Measurements from ENCODE around the gene CFDP1. TPM values are rescaled to one million over a fixed set of nuclear protein-coding genes. Genes with fewer than 3 reads are reported as not detected.

CFDP1 gene
- total RNA-seq, 6 donors from 2014 or later = 36.8 to 185 (median 50.6) TPM

DNA sequence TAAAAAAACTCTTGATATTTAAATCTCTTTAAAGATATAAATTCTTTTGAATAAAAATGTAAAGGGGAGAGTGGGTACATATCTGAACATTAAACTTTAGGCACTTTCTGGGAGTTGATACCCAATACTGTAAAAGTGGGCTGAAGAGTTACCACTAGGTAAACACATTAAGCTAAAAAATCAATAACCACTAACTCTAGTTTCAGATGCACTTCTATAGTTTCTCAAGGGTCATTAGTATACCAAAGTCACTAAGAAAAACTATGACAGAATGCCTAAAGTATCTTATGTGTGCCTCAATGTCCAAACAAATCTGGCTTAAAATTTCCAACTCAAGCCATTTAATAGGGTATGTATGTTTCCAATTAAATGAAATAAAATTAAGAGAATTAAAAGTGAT lies 13.1 kb upstream of the CFDP1 start:
- no peak overlapping the region for H3K27ac ChIP-seq
- H3K4me1 ChIP-seq = no peaks in the 10 kb centered on the region
- no peaks in the 10 kb centered on the region for H3K9me3 ChIP-seq
- H3K4me3 ChIP-seq = no peak overlapping the region
- no peak for TF ChIP-seq POLR2AphosphoS5 (IDR thresholded peaks at IDR 0.05)
- TF ChIP-seq POLR2A (IDR thresholded peaks at IDR 0.05) = no peak
- TF ChIP-seq, protein P1, sequence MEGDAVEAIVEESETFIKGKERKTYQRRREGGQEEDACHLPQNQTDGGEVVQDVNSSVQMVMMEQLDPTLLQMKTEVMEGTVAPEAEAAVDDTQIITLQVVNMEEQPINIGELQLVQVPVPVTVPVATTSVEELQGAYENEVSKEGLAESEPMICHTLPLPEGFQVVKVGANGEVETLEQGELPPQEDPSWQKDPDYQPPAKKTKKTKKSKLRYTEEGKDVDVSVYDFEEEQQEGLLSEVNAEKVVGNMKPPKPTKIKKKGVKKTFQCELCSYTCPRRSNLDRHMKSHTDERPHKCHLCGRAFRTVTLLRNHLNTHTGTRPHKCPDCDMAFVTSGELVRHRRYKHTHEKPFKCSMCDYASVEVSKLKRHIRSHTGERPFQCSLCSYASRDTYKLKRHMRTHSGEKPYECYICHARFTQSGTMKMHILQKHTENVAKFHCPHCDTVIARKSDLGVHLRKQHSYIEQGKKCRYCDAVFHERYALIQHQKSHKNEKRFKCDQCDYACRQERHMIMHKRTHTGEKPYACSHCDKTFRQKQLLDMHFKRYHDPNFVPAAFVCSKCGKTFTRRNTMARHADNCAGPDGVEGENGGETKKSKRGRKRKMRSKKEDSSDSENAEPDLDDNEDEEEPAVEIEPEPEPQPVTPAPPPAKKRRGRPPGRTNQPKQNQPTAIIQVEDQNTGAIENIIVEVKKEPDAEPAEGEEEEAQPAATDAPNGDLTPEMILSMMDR (IDR thresholded peaks at IDR 0.05) = no peak
- TF ChIP-seq EP300 (IDR thresholded peaks at IDR 0.05) = no peak
- no peak for DNase-seq
- no peaks in the 10 kb centered on the region for H3K27me3 ChIP-seq
- peaks cover 0 to 24% (median 2%) of the 10 kb centered on the region in 4 donors for H3K36me3 ChIP-seq
- ATAC-seq (ENCODE audit: low FRiP score in 2 of 2) = no peak

DNA sequence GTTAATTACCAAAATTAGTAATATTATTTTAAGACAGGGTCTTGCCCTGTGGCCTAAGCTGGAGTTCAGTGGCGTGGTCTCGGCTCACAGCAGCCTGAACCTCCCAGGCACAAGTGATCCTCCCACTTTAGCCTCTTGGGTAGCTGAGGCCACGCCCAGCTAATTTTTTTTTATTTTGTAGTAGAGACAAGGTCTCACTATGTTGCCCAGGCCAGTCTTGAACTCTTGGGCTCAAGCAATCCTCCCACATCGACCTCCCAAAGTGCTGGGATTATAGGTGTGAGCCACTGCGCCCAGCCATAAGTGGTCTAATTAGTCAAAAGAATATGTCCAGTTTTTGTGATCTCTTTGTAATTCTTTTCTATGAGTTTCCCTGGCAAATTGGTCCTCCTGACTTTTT lies 12.0 kb upstream of the CFDP1 start:
- no peak overlapping the region for H3K27ac ChIP-seq
- TF ChIP-seq, protein P1 (IDR thresholded peaks at IDR 0.05) = no peak
- TF ChIP-seq EP300 (IDR thresholded peaks at IDR 0.05) (no peak), POLR2A (IDR thresholded peaks at IDR 0.05) (no peak), POLR2AphosphoS5 (IDR thresholded peaks at IDR 0.05) (no peak)
- H3K4me1 ChIP-seq = no peaks in the 10 kb centered on the region
- DNase-seq (no peak), ATAC-seq (ENCODE audit: low FRiP score in 2 of 2) (no peak)
- H3K4me3 ChIP-seq = no peak overlapping the region
- WGBS, 2 donors = 76 to 89% methylated on average over 5 of the region's 5 CpGs
- peaks cover 0 to 13% (median 2%) of the 10 kb centered on the region in 4 donors for H3K36me3 ChIP-seq
- H3K9me3 ChIP-seq = no peaks in the 10 kb centered on the region
- no peaks in the 10 kb centered on the region for H3K27me3 ChIP-seq

DNA sequence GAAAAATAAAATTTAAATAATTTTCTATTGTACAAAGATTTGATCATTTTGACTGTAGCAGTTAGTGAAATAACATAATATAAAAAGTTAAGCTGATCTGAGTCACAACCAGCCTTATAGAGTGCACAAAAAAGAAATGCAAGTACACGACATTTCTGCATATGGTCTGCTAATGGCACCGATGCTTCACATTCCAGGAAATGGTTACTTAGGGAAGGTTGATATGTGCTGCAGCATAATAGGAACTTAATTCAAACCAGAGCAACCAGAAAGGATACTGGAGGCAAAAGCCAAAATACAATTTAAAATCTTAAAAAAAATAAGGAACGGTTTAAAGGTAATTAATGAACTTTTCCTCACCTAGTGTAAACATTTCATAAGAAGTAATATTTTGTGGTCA lies 10.0 kb upstream of the CFDP1 start:
- TF ChIP-seq, protein P1 (IDR thresholded peaks at IDR 0.05) = no peak
- TF ChIP-seq POLR2AphosphoS5 (IDR thresholded peaks at IDR 0.05) (no peak), POLR2A (IDR thresholded peaks at IDR 0.05) (no peak), EP300 (IDR thresholded peaks at IDR 0.05) (no peak)
- H3K4me3 ChIP-seq = no peak overlapping the region
- no peaks in the 10 kb centered on the region for H3K9me3 ChIP-seq
- H3K4me1 ChIP-seq = no peaks in the 10 kb centered on the region
- ATAC-seq (ENCODE audit: low FRiP score in 2 of 2) = no peak
- WGBS, 2 donors = 82 to 86% methylated on average over 3 of the region's 3 CpGs
- no peaks in the 10 kb centered on the region for H3K27me3 ChIP-seq
- peaks cover 0 to 4% (median 2%) of the 10 kb centered on the region in 4 donors for H3K36me3 ChIP-seq
- no peak for DNase-seq
- no peak overlapping the region for H3K27ac ChIP-seq

DNA sequence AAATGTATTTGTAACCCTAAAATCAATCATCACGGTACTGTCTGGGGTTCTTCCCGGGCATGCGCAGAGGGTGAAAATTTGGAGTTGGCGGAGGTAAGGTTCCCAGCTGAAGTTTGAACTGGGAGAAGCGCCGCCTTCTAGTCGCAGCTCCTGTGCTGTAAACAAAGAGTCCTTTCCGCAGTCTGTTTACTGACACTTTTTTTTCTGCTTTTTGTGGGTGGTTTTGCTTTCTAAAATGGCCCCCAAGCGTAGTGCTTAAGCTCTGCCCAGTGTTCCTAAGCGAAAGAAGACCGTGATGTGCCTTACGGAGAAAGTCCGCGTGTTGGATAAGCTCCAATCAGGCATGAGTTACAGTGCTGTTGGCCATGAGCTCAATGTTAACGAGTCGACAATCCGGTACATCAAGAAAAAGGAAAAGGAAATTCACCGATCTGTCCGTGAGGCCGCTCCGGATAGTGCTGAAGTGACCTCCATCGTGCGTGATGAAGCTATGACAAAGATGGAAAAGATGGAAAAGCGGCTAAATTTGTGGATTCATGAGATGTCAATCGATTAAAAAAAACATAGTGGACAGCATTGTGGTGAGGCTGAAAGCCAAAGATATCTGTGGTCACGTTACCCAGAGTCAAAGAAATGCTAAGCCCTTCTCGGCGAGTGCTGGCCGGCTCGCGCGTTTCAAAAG lies 570 bp upstream of the CFDP1 start:
- ATAC-seq (ENCODE audit: low FRiP score in 2 of 2) (peak; percentile 85 to 93), DNase-seq (peak in 1 of 2 donors; percentile 77)
- Histone ChIP-seq H3K36me3 (no peaks in the 10 kb centered on the region), H3K27ac (peak overlapping the region; percentile 95 to 98 (median 96)), H3K27me3 (no peaks in the 10 kb centered on the region), H3K4me3 (peak overlapping the region; percentile 76 to 96 (median 84)), H3K4me1 (peaks cover 9 to 29% (median 13%) of the 10 kb centered on the region in 4 donors), H3K9me3 (no peaks in the 10 kb centered on the region)
- WGBS, 2 donors = 2 to 9% methylated on average over 32 of the region's 32 CpGs
- TF ChIP-seq EP300 (IDR thresholded peaks at IDR 0.05) (peak in 1 of 4 donors; percentile 10), POLR2AphosphoS5 (IDR thresholded peaks at IDR 0.05) (peak; percentile 45 to 52), POLR2A (IDR thresholded peaks at IDR 0.05) (peak in 2 of 4 donors; percentile 11 to 53)
- TF ChIP-seq, protein P1 (IDR thresholded peaks at IDR 0.05) = peak in 1 of 6 experiments; percentile 14

Data from upper lobe of left lung (tissue), 6 donors.